SK-N-SH treated with all-trans-retinoic acid at 6 μM for 48 hours (cell line): ENCODE data around the gene TMEM125.

Source experiments
- ATAC-seq: fragments of 200-7000 bp; cut with Tn5 transposase; 3 replicates; pipeline ENCODE4 v1.9.1; 2020; ENCODE audit warnings: mild to moderate bottlenecking, moderate library complexity
- ARNTL ChIP-seq: fragments of 450-650 bp; formaldehyde crosslinking; IDR thresholded peaks from 2 replicates; pipeline ENCODE4 v1.5.0; 2020; ENCODE audit warnings: low read depth, mild to moderate bottlenecking, moderate library complexity, borderline replicate concordance
- BACH2 ChIP-seq: fragments of 250-450 bp; sonication (Bioruptor Pico); IDR thresholded peaks from 2 replicates; pipeline ENCODE4 v1.9.0; 2021; ENCODE audit warnings: mild to moderate bottlenecking, borderline replicate concordance
- CREB5 ChIP-seq: fragments of 250-450 bp; sonication (Bioruptor Pico); IDR thresholded peaks from 2 replicates; pipeline ENCODE4 v1.5.1; 2020; ENCODE audit warnings: low read depth, mild to moderate bottlenecking, moderate library complexity
- CSRNP3 ChIP-seq: fragments of 250-450 bp; sonication (Bioruptor Pico); IDR thresholded peaks from 2 replicates; pipeline ENCODE4 v1.5.1; 2021; ENCODE audit warnings: mild to moderate bottlenecking, moderate library complexity
- ESRRG ChIP-seq: fragments of 250-450 bp; sonication (Bioruptor Pico); IDR thresholded peaks from 2 replicates; pipeline ENCODE4 v1.6.1; 2021; ENCODE audit warnings: mild to moderate bottlenecking
- GLIS3 ChIP-seq: fragments of 250-450 bp; sonication (Bioruptor Pico); IDR thresholded peaks from 2 replicates; pipeline ENCODE4 v1.5.0; 2020; ENCODE audit warnings: mild to moderate bottlenecking, moderate library complexity
- ISL1 ChIP-seq: fragments of 250-450 bp; sonication (Bioruptor Pico); IDR thresholded peaks from 2 replicates; pipeline ENCODE4 v2.1.2; 2022; ENCODE audit warnings: mild to moderate bottlenecking, moderate library complexity
- OSR1 ChIP-seq: fragments of 250-450 bp; sonication (Bioruptor Pico); IDR thresholded peaks from 2 replicates; pipeline ENCODE4 v1.8.0; 2022; ENCODE audit warnings: moderate library complexity, mild to moderate bottlenecking, inconsistent platforms
- PATZ1 ChIP-seq: fragments of 250-450 bp; sonication (Bioruptor Pico); IDR thresholded peaks from 2 replicates; pipeline ENCODE4 v1.8.0; 2020; ENCODE audit warnings: mild to moderate bottlenecking, moderate library complexity, borderline replicate concordance
- POU6F1 ChIP-seq: fragments of 250-450 bp; sonication (Bioruptor Pico); IDR thresholded peaks from 2 replicates; pipeline ENCODE4 v1.8.0; 2021; ENCODE audit warnings: low read depth, mild to moderate bottlenecking, moderate library complexity, borderline replicate concordance
- PPARA ChIP-seq: fragments of 250-450 bp; sonication (Bioruptor Pico); IDR thresholded peaks from 2 replicates; pipeline ENCODE4 v1.5.0; 2020; ENCODE audit warnings: mild to moderate bottlenecking, borderline replicate concordance
- RARB ChIP-seq: fragments of 250-450 bp; sonication (Bioruptor Pico); IDR thresholded peaks from 2 replicates; pipeline ENCODE4 v1.8.0; 2021; ENCODE audit warnings: mild to moderate bottlenecking, moderate library complexity
- SNAI2 ChIP-seq: fragments of 250-450 bp; sonication (Bioruptor Pico); IDR thresholded peaks from 2 replicates; pipeline ENCODE4 v1.5.0; 2020; ENCODE audit warnings: mild to moderate bottlenecking, moderate library complexity
- TOX ChIP-seq: fragments of 250-450 bp; sonication (Bioruptor Pico); IDR thresholded peaks from 2 replicates; pipeline ENCODE4 v1.8.0; 2021; ENCODE audit warnings: mild to moderate bottlenecking, moderate library complexity, borderline replicate concordance
- ZC3H10 ChIP-seq: fragments of 250-450 bp; sonication (Bioruptor Pico); IDR thresholded peaks from 2 replicates; pipeline ENCODE4 v1.5.1; 2021; ENCODE audit warnings: mild to moderate bottlenecking, moderate library complexity
- ZFP3 ChIP-seq: fragments of 250-450 bp; sonication (Bioruptor Pico); IDR thresholded peaks from 2 replicates; pipeline ENCODE4 v1.5.0; 2020; ENCODE audit warnings: mild to moderate bottlenecking, moderate library complexity
- ZFP30 ChIP-seq: fragments of 450-650 bp; formaldehyde crosslinking; IDR thresholded peaks from 2 replicates; pipeline ENCODE4 v1.5.0; 2022; ENCODE audit warnings: mild to moderate bottlenecking, moderate library complexity
- ZNF565 ChIP-seq: fragments of 450-650 bp; formaldehyde crosslinking; conservative IDR thresholded peaks from 2 replicates; pipeline ENCODE4 v1.5.0; 2020; ENCODE audit warnings: low read depth, mild to moderate bottlenecking, moderate library complexity
- ZNF8 ChIP-seq: fragments of 450-650 bp; formaldehyde crosslinking; IDR thresholded peaks from 2 replicates; pipeline ENCODE4 v1.5.0; 2020; ENCODE audit warnings: mild to moderate bottlenecking, moderate library complexity

The TMEM125 gene

GRCh38 chr1:43277116-43277876 is 7.5 kb downstream of the TMEM125 start:
- TF ChIP-seq ZFP30 (CRISPR knock-in tag) (no peak), GLIS3 (CRISPR knock-in tag) (no peak), ZNF8 (CRISPR knock-in tag) (no peak), ESRRG (CRISPR knock-in tag) (no peak), CSRNP3 (no peak), PPARA (no peak), ZC3H10 (no peak), ISL1 (CRISPR knock-in tag) (no peak), ARNTL (no peak), SNAI2 (CRISPR knock-in tag) (no peak), ZFP3 (no peak), CREB5 (no peak), ZNF565 (CRISPR knock-in tag) (no peak), POU6F1 (CRISPR knock-in tag) (no peak), OSR1 (no peak), BACH2 (no peak), RARB (CRISPR knock-in tag) (no peak)
- ATAC-seq, result no peak

- ATAC-seq, result no peak
- TF ChIP-seq TOX (no peak), PPARA (no peak), ESRRG (CRISPR knock-in tag) (no peak)
These were observed 9.4 kb downstream of the TMEM125 start for GRCh38 chr1:43279161-43279560.

DNA sequence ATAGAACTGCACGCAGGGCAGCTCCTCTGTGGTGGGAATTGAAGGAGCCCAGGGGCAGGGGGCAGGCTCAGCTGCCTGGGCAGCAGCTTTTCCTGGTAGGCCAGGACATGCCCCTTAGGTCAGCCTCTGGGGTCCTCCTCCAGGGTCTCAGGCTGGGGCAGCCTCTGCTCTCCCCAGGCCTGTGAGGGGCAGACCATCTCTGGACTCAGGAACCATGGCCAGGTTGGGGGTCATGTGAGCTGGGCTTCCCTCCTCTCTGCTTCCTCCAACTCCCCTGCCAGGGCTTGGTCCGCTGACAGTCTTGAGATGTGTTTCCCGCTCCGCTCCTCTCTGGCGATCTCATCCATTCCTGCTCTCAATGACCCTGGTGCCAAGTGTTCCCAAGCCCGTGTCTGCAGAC is 9.9 kb downstream of the TMEM125 start:
- TF ChIP-seq CSRNP3, result no peak
- TF ChIP-seq POU6F1 (CRISPR knock-in tag), result no peak
- no peak for TF ChIP-seq SNAI2 (CRISPR knock-in tag)
- TF ChIP-seq ISL1 (CRISPR knock-in tag), result no peak
- no peak for TF ChIP-seq ZFP3
- TF ChIP-seq BACH2, result no peak
- no peak for TF ChIP-seq GLIS3 (CRISPR knock-in tag)
- no peak for TF ChIP-seq ZNF8 (CRISPR knock-in tag)
- TF ChIP-seq ZNF565 (CRISPR knock-in tag), result no peak
- TF ChIP-seq PATZ1 (CRISPR knock-in tag), result no peak
- no peak for TF ChIP-seq RARB (CRISPR knock-in tag)
- TF ChIP-seq TOX, result no peak
- no peak for TF ChIP-seq OSR1
- TF ChIP-seq ZC3H10, result no peak
- ATAC-seq, result no peak
